ELF-1 (cell line): ENCODE results near the gene APBB1IP.
"Not testable (repeated sequence)": the region's sequence is repeated elsewhere in the genome, so short reads cannot be mapped to it uniquely, and the experiment has no call there.

Experiments
- DNase-seq: peaks from one replicate; pipeline ENCODE4 v3.0.0-alpha.2; 2016; ENCODE audit warnings: low read depth, low spot score

Gene APBB1IP

DNA sequence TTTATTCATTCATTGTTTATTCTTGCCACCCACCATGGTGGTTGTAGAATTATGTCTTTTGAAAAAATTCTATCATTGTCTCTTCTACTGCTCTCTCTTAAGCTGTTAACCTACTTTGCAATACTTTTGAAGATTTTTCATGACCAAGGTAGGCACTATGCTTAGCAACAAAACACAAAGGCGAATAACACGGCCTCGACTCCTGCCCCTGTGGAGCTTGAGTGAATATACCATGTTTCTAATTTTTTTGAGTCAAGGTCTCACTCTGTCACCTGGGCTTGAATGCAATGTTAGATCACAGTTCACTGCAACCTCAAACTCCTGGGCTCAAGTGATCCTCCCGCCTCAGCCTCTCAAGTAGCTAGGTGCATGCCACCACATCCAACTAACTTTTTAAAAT, 39.4 kb downstream of the APBB1IP start:
- DNase-seq = no peak

DNA sequence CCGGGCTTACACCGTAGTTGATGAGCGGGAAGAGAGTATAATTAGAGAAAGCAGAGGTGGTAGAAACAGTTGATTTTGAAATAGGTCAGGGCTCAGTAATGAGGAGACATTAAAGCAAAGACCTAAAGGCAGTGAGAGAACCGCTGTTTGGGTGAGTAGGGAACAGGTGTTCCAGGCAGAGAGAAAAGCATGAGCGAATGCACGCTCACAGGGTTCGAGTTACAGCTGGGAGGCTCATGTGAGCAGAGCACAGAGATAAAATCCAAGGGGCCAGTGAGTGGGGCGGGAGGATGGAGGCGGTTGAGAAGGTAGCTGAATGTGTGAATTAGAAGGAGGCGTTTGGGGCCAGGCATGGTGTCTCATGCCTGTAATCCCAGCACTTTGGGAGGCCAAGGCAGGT, 39.9 kb downstream of the APBB1IP start:
- no peak for DNase-seq

DNA sequence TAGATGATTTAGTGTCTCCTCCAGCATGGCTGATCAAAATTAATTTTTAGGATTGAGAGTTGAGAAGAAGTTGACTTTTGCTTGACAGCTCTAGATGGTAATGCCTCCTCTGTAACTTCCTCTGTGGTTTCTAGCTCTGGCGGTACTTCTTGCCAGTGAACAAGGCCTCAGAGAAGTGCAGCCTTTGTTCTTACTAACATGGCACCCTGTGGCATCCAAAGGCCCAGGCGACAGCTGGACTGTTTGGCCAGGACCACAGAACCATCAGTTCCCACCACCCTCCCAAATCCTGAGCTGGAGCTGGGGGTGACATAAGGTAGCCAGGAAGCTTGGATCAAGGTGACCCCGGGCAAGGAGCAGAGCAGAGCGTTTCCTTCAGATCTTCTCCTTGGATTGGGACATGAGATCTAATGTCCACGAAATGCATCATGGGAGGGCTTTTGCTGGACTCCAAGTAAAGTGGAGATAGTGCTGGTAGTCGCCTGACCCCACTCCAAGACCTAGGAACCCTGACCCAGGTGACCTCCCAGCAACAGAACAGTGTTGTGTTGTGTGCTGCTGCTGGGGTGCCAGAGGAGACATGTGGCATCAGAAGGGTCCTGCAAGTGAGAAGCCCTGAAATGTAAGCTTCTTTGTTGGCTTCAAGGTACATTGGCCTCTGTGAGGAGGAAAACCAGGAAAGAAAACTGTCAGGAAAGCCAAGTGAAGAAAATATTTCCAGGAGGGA, 41.8 kb downstream of the APBB1IP start:
- DNase-seq = no peak

DNA sequence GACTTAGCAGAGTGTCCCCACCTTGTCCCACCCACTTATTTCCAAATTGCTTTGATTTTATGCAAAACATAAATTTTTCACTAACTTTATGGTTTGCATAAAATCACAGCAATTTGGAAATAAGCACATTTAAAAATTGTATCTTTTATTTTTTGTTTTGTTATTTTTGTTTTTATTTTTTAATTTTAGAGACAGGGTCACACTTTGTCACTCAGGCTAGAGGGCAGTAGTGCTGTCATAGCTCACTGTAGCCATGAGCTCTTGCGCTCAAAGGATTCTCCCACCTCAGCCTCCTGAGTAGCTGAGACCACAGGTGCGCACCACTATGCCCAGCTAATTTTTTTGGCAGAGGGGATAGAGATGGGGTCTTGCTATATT, 43.2 kb downstream of the APBB1IP start:
- DNase-seq = no peak

DNA sequence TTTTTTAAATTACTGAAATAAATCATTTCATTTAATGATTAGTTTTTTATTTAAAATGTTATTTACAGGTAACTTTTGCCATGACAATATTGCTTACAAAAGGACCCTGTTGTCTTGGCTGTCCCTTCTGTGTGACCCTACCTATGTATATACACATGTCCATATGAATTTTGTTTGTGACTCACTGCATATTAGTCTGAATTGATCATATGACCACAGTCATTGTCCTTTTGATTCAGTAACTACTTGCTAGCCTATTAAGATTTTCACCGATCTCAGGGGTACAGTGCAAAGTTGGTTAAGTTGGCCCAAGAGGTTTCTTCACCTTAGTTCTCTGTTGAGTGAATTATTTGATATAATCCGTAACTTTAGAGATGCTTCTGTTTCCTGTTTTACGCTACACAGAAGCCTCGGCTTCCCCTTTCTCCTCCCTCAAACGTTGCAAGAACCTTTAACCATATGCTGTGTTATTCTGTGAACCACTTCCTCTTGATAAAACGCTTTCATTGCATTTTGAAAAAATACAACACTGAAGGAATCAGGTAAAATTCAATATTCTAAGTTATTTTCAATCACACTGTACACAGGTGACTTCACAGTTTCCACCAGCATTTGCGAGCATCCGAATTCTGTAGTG, 43.9 kb downstream of the APBB1IP start:
- no peak for DNase-seq

DNA sequence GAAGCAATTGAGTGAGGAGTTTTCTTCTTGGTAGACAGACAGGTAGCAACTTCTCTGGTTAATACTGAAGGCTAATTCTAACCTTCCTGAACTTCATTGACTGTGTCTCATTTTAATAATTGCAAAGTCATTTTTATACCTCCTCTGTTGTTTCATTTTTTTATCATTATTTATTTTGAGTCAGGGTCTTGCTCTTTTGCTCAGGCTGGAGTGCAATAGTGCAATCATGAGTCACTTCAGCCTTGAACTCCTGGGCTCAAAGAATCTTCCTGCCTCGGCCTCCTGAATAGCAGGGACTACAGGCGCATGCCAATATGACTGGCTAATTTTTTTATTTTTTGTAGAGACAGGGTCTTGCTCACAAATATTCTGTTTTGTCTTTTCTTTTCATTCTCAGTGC, 45.4 kb downstream of the APBB1IP start:
- no peak for DNase-seq

DNA sequence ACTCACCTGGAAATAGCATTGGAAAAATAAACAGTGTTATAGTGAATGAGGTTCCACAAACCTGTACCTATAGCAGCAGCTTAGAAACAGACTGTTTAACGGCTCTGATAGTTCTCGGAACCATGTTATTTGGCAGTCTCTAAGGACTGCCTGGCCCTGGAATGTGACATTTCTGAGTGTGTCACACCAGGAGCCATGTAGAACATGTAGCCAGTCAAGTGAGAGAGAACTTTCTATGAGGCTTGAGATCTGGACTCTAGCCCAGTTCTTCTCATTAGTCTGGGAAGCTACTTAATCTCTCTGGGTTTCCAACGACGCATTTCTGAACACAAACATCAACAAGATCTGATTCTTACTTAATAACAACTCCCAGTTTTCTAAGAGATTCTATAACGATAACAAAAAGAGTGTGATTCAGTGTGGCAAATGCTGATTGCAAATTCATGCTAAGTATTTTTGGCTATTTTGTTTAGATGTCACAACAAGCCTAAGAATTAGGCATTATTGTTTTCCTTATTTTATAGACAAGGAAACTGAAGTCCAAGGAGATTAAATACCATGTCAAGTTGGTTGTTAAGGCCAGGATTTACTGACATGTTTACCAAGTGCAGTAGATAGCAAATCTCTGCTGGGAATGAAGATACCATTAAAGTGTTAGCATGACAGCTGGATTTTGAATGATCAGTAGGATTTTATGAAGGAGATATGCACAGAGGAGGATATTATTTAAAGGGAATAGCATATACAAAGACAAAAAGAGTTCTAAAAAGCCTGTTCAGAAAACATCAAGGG, 47.2 kb downstream of the APBB1IP start:
- DNase-seq = no peak

DNA sequence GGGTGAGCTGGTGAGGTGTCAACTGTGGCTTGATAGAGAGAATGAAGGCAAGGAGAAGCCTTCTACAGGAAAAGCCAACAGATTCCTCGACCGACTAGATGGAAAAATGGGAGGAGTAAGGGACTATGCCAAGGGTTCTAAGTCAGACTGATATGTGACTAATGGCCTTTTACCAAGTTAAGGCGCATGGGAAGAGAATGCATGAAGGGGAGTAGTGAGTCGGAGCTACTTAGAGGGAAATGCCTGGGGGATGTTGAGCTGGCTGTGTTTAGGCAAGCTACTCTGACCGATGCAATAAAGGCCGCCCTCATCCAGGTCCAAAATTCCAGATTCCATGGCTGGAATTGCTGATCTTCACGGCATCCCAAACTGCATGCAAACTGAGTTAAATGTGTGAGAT, 48.2 kb downstream of the APBB1IP start:
- DNase-seq = peak; percentile 39

DNA sequence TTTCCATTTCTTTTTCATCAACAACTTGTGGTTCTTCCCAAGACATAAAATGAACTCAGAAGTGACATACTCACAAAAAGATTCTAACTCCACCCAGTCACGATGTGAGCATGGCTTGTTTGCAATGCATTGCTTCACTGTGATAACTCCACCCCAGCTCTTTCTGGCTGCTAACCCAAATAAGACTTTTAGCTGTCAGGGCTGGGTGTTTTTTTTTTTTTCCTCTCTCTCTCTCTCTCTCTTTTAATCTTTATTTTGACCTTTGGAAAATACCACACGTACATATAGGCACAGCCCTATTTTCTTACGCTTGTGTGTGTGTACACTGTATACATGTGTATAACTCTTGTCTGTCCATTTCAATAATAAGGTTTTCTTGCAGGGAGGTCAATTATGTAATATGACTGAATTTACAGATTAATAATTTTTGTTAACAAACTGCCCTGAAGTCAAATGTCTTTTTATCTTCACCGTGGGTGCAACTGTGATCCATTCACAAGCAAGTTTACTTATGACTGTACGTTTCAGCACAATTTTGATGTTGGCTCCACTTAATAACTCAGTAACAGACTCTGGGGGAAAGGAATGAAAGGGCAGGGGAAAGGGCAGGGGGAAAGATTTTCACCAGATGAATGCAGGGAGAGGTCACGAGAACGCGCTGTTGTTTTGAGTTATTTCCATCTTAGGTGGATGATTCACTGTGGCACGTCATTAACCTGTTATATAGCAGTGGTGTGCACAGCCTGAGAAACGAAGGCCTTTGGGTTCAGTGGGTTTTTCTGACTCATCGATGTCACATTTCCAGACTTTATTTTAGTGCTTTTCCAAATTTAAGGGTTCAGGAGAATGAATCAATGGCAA, 49.1 kb downstream of the APBB1IP start:
- DNase-seq = no peak

DNA sequence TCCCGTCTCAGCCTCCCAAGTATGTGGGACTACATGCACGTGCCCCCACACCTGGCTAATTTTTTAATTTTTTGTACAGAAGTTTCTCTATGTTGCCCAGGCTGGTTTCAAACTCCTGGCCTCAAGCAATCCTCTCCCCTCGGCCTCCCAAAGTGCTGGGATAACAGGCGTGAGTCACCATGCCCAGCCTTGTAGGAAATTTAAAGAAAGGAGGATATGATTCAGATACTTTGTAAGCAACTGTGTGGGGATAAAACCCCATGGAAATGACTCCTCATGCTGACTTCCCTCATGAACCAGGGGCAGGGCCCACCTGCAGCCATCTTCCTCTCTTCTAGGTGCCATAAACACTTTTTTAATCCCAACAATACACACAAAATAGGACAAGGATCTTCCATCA, 50.2 kb downstream of the APBB1IP start:
- DNase-seq = no peak

DNA sequence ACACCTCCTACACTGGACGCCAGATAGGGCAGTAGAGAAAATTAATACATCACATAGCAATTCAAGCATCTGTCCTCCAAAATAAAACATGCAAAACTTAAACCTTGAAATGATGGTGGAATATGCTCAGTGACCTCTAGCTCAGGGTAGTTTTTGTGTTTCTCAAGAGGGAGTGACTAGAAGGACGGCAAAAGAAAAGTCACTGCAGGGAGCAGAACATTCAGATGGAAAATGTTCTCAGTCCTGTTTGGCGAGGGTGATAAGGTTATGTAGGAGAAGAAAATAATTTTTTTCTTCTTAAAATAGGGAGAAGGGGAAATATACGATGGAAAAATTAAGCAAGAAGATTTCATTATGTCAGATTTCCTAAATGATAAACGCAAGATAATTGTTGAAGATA, 50.9 kb downstream of the APBB1IP start:
- no peak for DNase-seq

DNA sequence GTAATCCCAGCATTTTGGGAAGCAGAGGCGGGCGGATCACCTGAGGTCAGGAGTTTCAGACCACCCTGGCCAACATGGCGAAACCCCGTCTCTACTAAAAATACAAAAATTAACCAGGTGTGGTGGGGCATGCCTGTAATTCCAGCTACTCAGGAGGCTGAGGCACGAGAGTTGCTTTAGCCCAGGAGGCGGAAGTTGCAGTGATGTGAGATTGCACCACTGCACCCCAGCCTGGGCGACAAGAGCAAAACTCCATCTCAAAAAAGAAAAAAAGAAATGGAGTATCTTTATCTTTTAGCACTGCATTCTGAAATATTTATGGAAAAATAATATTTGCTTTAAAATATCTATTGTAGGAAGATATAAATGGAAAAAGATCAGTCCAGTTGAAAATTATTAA, 52.2 kb downstream of the APBB1IP start:
- DNase-seq = not testable (repeated sequence)

DNA sequence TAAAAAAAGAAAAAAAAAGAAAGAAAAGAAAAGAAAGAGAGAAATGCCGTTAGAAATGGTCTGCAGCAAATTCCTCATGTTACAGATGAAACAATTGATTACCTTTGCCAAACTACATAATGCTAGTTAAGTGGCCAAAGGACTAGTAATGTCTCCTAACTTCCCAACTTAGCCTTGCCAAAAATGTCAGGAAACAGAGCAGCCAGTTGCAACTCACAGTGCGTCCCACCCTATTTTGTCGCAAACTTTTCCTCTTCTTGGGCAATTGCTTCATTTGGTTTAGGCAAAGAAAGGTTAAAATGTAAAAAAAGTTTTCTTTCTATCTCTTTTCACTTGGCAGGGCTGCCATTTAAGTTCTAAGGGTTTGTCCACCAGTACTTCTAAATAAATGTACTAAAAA, 53.1 kb downstream of the APBB1IP start:
- DNase-seq = no peak

DNA sequence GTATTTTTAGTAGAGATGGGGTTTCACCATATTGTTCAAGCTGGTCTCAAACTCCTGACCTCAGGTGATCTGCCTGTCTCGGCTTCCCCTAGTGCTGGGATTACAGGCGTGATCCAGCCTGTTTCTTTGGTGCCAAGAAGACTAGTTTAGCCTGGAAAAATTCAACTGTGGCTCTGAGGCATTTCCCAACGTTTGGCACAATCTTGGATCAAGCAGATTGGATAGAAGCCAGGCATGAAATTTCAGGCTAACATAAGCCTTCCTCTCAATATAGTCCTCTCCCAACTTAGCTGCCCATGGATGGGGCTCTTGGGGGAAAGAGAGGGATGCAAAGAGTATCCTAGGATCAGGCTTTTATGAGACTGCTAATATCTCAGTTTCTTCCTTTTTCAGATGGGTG, 53.8 kb downstream of the APBB1IP start:
- no peak for DNase-seq

DNA sequence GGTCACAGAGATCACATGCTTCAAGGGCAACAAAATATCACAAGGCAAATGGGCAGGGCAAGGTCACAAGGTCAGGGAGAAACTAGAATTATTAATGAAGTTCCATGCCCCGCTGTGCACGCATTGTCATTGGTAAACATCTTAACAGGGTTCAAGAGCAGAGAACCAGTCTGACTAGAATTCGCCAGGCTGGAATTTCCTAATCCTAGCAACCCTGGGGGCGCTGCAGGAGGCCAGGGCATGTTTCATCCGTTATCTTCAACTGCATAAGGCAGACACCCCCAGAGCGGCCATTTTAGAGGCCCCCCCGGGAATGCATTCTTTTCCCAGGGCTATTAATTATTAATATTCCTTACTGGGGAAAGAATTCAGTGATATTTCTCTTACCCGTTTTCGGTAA, 54.6 kb downstream of the APBB1IP start:
- DNase-seq = not testable (repeated sequence)

DNA sequence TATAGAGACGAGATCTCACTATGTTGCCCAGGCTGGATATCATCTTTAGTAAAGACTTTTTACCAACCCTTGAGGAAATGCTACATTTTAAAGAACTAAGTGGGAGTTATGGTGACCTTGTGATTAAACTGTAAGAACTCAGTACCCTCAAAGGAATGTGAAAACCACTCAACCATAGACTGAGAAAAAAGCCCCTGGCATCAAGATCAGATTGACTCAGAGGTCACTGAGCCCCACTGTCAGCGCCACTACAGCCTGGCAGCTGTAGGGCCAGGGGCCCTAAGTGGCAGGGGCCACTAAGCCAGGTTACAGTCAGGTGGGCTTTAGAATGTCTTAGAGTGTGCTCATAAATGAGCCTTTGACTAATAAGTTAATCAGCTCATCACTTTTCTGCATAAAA, 55.9 kb downstream of the APBB1IP start:
- no peak for DNase-seq

DNA sequence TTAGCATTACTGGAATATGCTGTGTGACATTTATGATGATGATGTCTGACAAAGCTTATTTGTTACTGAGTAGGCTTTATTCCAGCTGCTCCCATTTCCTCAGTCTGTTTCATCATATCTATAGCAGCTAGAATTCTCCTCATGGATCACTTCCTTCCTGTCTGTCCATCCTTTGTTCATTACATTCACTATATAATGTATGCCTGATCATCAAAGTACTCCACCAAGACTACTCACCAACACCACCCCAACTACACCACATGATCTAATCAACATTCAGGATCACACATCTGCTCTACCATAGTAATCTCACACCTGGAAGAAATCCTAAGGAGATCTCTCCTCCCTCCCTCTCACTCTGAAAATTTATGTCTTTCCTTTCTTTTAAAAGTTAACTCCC, 61.3 kb downstream of the APBB1IP start:
- no peak for DNase-seq

DNA sequence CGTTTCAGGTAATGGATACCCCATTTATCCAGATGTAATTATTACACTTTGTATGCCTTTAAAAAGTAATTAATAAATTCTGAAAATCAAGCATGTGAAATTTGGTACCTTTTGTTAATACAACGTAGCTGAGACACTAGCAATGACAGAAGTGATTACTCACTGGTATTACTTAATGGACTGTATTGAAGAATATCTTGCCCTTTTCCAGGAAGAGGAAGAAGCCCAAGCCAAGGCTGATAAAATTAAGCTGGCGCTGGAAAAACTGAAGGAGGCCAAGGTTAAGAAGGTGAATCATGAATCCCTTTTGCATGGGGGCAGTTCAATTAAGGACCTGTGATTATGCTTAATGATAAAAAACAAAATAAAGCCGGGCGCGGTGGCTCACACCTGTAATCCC, 64.8 kb downstream of the APBB1IP start:
- no peak for DNase-seq

DNA sequence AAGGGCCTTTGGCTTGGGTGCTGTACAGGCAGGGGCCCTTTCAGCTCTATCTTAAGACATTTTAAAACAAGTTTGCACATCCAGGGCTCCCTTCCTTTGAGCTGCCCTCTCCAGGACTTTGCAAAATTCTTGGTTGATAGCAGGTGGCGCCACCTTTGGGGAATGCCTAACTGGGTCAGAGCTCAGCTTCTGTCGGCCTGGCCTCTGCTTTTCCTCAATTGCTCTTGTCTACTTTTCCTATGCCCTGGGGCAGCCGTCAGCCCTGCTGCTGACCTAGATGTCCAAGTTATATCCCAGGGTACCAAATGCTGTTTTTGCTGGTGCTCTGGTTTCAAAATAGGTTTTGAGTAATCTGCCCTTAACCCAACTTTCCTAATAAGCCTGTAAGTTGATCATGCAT, 65.8 kb downstream of the APBB1IP start:
- peak; percentile 81 for DNase-seq

DNA sequence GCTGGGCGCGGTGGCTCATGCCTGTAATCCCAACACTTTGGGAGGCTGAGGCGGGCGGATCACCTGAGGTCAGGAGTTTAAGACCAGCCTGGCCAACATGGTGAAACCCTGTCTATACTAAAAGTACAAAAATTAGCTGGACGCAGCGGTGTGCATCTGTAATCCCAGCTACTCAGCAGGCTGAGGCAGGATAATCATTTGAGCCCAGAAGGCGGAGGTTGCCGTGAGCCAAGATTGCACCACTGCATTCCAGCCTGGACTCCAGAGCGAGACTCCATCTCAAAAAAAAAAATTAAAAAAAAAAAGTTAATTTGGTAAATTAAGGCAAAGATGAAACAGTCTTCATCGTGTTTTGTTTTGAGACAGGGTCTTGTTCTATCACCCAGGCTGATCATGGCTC, 66.3 kb downstream of the APBB1IP start:
- not testable (repeated sequence) for DNase-seq

DNA sequence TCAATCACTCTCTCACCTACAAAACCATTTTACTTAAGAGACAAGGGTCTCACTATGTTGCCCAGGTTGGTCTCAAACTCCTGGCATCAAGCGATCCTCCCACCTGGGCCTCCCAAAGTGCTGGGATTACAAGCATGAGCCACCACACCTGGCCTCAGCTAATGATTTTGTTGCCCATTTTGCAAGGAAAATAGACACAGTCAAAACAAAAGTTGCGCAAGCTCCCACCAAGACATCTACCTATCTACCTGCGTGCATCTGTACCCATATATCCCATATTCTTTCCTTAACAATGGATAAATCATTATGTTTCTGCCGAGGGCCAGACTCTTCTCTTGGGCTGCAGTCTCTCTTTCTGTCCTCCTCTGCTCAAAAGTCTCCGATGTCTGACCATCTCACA, 67.3 kb downstream of the APBB1IP start:
- no peak for DNase-seq

DNA sequence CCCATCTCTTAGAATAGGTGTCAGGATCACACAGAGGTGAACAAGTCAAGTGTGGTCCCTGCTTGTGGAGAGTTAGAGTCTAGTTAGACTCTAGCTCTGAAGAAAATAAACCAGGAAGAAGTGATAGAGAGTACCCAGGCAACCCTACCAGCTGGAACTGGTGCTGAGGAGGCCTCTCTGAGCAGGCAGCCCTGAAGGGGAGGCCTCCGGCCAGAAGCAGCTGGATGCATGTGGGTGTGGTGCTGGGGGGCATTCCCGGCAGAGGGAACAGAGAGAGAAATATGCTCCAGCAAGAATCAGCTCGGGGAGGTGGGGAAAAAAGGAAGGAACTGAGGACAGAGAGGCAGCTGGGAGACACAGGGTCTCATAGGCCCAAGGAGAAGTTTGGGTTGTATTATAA, 68.6 kb downstream of the APBB1IP start:
- no peak for DNase-seq
